ENCODE data around the gene ERMP1.

DNA sequence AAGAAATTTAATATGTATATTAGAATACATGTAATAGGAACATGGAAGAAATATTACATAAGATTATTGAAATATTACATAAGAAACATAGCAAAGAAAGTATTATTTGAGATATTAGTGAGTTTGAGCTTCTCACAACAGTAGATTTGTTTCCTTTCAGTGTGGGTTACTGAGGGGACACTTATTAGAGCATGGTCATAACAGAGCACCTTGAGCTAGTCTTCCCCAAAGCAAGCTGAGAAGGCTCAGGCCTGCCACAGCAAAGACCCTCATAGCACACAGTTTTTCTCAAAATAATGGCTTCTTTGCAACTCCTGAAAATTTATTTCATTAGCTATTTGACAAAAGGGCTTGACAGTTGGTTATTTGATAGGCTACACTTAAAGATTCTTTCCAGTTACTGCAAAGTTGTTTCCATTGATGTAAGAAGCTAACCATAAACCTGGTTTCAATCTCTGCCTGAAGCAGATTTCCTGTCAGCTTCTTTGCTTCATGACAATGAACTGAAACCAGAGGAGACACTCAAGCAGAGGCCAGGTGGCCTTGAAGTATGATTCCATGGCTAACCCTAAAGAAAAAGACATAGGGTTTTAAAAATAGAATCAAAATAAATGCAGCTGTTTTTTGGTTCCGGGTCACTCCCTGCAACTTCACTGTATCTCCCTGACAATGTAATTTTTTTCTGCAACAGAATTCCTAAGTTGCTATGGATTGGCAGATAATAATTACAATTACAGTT, 68.6 kb downstream of the ERMP1 start:
- TF ChIP-seq, protein P1, sequence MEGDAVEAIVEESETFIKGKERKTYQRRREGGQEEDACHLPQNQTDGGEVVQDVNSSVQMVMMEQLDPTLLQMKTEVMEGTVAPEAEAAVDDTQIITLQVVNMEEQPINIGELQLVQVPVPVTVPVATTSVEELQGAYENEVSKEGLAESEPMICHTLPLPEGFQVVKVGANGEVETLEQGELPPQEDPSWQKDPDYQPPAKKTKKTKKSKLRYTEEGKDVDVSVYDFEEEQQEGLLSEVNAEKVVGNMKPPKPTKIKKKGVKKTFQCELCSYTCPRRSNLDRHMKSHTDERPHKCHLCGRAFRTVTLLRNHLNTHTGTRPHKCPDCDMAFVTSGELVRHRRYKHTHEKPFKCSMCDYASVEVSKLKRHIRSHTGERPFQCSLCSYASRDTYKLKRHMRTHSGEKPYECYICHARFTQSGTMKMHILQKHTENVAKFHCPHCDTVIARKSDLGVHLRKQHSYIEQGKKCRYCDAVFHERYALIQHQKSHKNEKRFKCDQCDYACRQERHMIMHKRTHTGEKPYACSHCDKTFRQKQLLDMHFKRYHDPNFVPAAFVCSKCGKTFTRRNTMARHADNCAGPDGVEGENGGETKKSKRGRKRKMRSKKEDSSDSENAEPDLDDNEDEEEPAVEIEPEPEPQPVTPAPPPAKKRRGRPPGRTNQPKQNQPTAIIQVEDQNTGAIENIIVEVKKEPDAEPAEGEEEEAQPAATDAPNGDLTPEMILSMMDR (IDR thresholded peaks at IDR 0.05; ENCODE audit: low read depth, low read length) = no peak
- no peak for TF ChIP-seq MYC (IDR thresholded peaks at IDR 0.05; ENCODE audit: low read depth, low read length)
- TF ChIP-seq POLR2A (IDR thresholded peaks at IDR 0.05; ENCODE audit: extremely low read depth, insufficient read length) = no peak
